GM18870 (cell line): Measurements from ENCODE around the gene SYT17.
A peak's percentile ranks its signal among the peaks of the same experiment; 100 is the strongest.
"Not testable (repeated sequence)": the region's sequence is repeated elsewhere in the genome, so short reads cannot be mapped to it uniquely, and the experiment has no call there.

Experiments
- ATAC-seq: cut with Tn5 transposase; IDR thresholded peaks from one replicate; pipeline ENCODE4 v1.9.1; 2021; ENCODE audit warnings: moderate library complexity; ENCODE audit not compliant: unreplicated experiment

The SYT17 gene

GRCh38 chr16:19173059-19173458 is 5.0 kb downstream of the SYT17 start:
- ATAC-seq = no peak

GRCh38 chr16:19173649-19174383 is 5.8 kb downstream of the SYT17 start:
- ATAC-seq = no peak

- no peak for ATAC-seq
These were observed 6.4 kb downstream of the SYT17 start for GRCh38 chr16:19174478-19174877.

- no peak for ATAC-seq
These were observed 7.6 kb downstream of the SYT17 start for GRCh38 chr16:19175492-19176262.

- no peak for ATAC-seq
These were observed 9.2 kb downstream of the SYT17 start for GRCh38 chr16:19177111-19177739.

GRCh38 chr16:19179546-19180490 is 11.8 kb downstream of the SYT17 start:
- ATAC-seq = no peak

GRCh38 chr16:19180741-19181140 is 12.7 kb downstream of the SYT17 start:
- no peak for ATAC-seq

- ATAC-seq = no peak
These were observed 14.4 kb downstream of the SYT17 start for GRCh38 chr16:19182481-19182880.

GRCh38 chr16:19183187-19183586 is 15.1 kb downstream of the SYT17 start:
- no peak for ATAC-seq

- ATAC-seq = no peak
These were observed 16.9 kb downstream of the SYT17 start for GRCh38 chr16:19184823-19185509.

- ATAC-seq = no peak
These were observed 17.4 kb downstream of the SYT17 start for GRCh38 chr16:19185510-19185851.

GRCh38 chr16:19186408-19186807 is 18.4 kb downstream of the SYT17 start:
- ATAC-seq = no peak

- not testable (repeated sequence) for ATAC-seq
These were observed 19.9 kb downstream of the SYT17 start for GRCh38 chr16:19187961-19188360.

- ATAC-seq = no peak
These were observed 20.4 kb downstream of the SYT17 start for GRCh38 chr16:19188406-19188805.

- no peak for ATAC-seq
These were observed 24.8 kb downstream of the SYT17 start for GRCh38 chr16:19192865-19193264.

GRCh38 chr16:19196871-19197270 is 28.8 kb downstream of the SYT17 start:
- no peak for ATAC-seq

GRCh38 chr16:19203374-19203966 is 35.4 kb downstream of the SYT17 start:
- ATAC-seq = no peak

- peak; percentile 91 for ATAC-seq
These were observed 42.4 kb downstream of the SYT17 start for GRCh38 chr16:19210280-19210924.

- peak; percentile 16 for ATAC-seq
These were observed 42.9 kb downstream of the SYT17 start for GRCh38 chr16:19210968-19211367.
